H1 (cell line): ENCODE measurements around the gene CTIF. TPM values are rescaled to one million over a fixed set of nuclear protein-coding genes. Genes with fewer than 3 reads are reported as not detected.

Experiments
- CTCF ChIA-PET: fragments of 300-600 bp; sonication (Branson Sonifier 250); formaldehyde crosslinking; loops from one replicate; lab custom pipeline; 2021; ENCODE audit not compliant: partially characterized antibody; lab: Charles Lee
- POLR2A ChIA-PET: fragments of 300-600 bp; sonication (Branson Sonifier 250); formaldehyde crosslinking; loops from one replicate; lab custom pipeline; 2021; ENCODE audit warnings: inconsistent platforms; ENCODE audit not compliant: partially characterized antibody; lab: Charles Lee
- DNase-seq, 2 experiments: peaks; one replicate each; pipeline versions ENCODE4 v3.0.0 to v3.0.0-alpha.2; 2010 to 2022; ENCODE audit warnings: low spot score in 2 of 2, low read depth in 1 of 2, mixed read lengths in 1 of 2
- FAIRE-seq: peaks from 2 replicates; lab custom pipeline; 2011; peaks lifted over from hg19 to GRCh38; lab: Jason Lieb, UNC
- H2AFZ ChIP-seq: 2 replicates; pipeline ENCODE4 v1.8.1; 2012; ENCODE audit warnings: low read length, inconsistent platforms
- H2AK5ac ChIP-seq: 2 replicates; pipeline ENCODE4 v1.6.1; 2013; ENCODE audit warnings: low read depth, low read length
- H2BK120ac ChIP-seq: replicated peaks from 2 replicates; pipeline ENCODE3; 2013; ENCODE audit warnings: low read depth, low read length, inconsistent platforms
- H2BK12ac ChIP-seq: 2 replicates; pipeline ENCODE4 v1.6.1; 2013; ENCODE audit warnings: low read depth, low read length
- H2BK15ac ChIP-seq: 2 replicates; pipeline ENCODE4 v1.6.1; 2013; ENCODE audit warnings: low read length
- H2BK20ac ChIP-seq: 2 replicates; pipeline ENCODE4 v1.6.1; 2013; ENCODE audit warnings: low read length
- H2BK5ac ChIP-seq: 2 replicates; pipeline ENCODE4 v1.6.1; 2013; ENCODE audit warnings: low read depth, low read length
- H3K14ac ChIP-seq: 2 replicates; pipeline ENCODE4 v1.6.1; 2013; ENCODE audit warnings: inconsistent platforms; ENCODE audit not compliant: insufficient read length
- H3K18ac ChIP-seq: 2 replicates; pipeline ENCODE4 v1.6.1; 2013; ENCODE audit warnings: low read length; ENCODE audit errors: extremely low read depth
- H3K23ac ChIP-seq: 2 replicates; pipeline ENCODE4 v1.6.1; 2013; ENCODE audit warnings: inconsistent platforms; ENCODE audit not compliant: insufficient read length
- H3K23me2 ChIP-seq: 2 replicates; pipeline ENCODE4 v1.6.1; 2013; ENCODE audit warnings: low read depth, low read length
- H3K27ac ChIP-seq: 2 replicates; pipeline ENCODE4 v1.6.1; 2011; ENCODE audit warnings: low read depth, low read length, inconsistent platforms
- H3K27me3 ChIP-seq, 4 experiments: replicated peaks in 1 of 4; 1 replicate in 1 of 4; 2 replicates in 3 of 4; pipeline versions ENCODE4 v1.6.1 to v1.8.1; 2011 to 2013; ENCODE audit warnings: low read length in 3 of 4, mild to moderate bottlenecking in 3 of 4, inconsistent platforms in 2 of 4, mixed read lengths in 2 of 4, moderate library complexity in 1 of 4; ENCODE audit not compliant: control insufficient read depth in 3 of 4, insufficient read depth in 3 of 4; ENCODE audit errors: extremely low read depth in 1 of 4
- H3K36me3 ChIP-seq, 4 experiments: 2 replicates each; pipeline versions ENCODE4 v1.6.1 to v1.8.1; 2011 to 2013; ENCODE audit warnings: mild to moderate bottlenecking in 4 of 4, low read length in 3 of 4, moderate library complexity in 2 of 4, control low read depth in 1 of 4, inconsistent platforms in 1 of 4; ENCODE audit not compliant: insufficient read depth in 4 of 4, control insufficient read depth in 2 of 4
- H3K4ac ChIP-seq: replicated peaks from 2 replicates; pipeline ENCODE3; 2013; ENCODE audit warnings: low read length, low read depth, mixed read lengths, inconsistent platforms; ENCODE audit not compliant: insufficient read length
- H3K4me1 ChIP-seq, 4 experiments: replicated peaks in 1 of 4; 1 replicate in 1 of 4; 2 replicates in 3 of 4; pipeline versions ENCODE4 v1.6.1 to v1.8.1; 2011 to 2013; ENCODE audit warnings: low read length in 3 of 4, inconsistent platforms in 2 of 4, mixed read lengths in 1 of 4; ENCODE audit not compliant: insufficient read depth in 4 of 4, control insufficient read depth in 3 of 4
- H3K4me2 ChIP-seq, 2 experiments: 2 replicates each; pipeline versions ENCODE4 v1.6.1 to v1.8.1; 2011 to 2013; ENCODE audit warnings: low read depth in 2 of 2, low read length in 2 of 2, control low read depth in 1 of 2, inconsistent platforms in 1 of 2, mild to moderate bottlenecking in 1 of 2; ENCODE audit not compliant: insufficient read depth in 1 of 2
- H3K4me3 ChIP-seq, 4 experiments: fragments of 200-600, 300-600 bp in 1 of 4; sonication (generic), shearing (Covaris generic), sonication (Bioruptor Twin) in 1 of 4; 2 replicates each; pipeline versions ENCODE4 v1.5.1 to v1.8.1; 2011 to 2016; ENCODE audit warnings: low read length in 4 of 4, low read depth in 3 of 4, control low read depth in 2 of 4, inconsistent platforms in 2 of 4, mild to moderate bottlenecking in 2 of 4, mixed read lengths in 1 of 4, moderate library complexity in 1 of 4; ENCODE audit not compliant: insufficient read depth in 2 of 4; ENCODE audit errors: extremely low read depth in 1 of 4
- H3K56ac ChIP-seq: replicated peaks from 2 replicates; pipeline ENCODE3; 2013; ENCODE audit warnings: low read depth, mild to moderate bottlenecking, mixed read lengths, low read length, inconsistent platforms; ENCODE audit not compliant: insufficient read length
- H3K79me1 ChIP-seq: 2 replicates; pipeline ENCODE4 v1.6.1; 2013; ENCODE audit warnings: low read depth, low read length, control low read depth
- H3K79me2 ChIP-seq, 2 experiments: 2 replicates each; pipeline versions ENCODE4 v1.6.1 to v1.8.1; 2012 to 2013; ENCODE audit warnings: low read length in 2 of 2, mild to moderate bottlenecking in 2 of 2, inconsistent platforms in 1 of 2; ENCODE audit not compliant: insufficient read depth in 2 of 2, control insufficient read depth in 1 of 2
- H3K9ac ChIP-seq, 4 experiments: replicated peaks in 1 of 4; 1 replicate in 1 of 4; 2 replicates in 3 of 4; pipeline versions ENCODE4 v1.6.1 to v1.8.1; 2011 to 2013; ENCODE audit warnings: low read depth in 3 of 4, low read length in 3 of 4, control low read depth in 2 of 4, mild to moderate bottlenecking in 2 of 4, moderate library complexity in 2 of 4, inconsistent platforms in 1 of 4; ENCODE audit errors: extremely low read depth in 1 of 4
- H3K9me3 ChIP-seq, 2 experiments: 2 replicates each; pipeline versions ENCODE4 v1.6.1 to v1.8.1; 2012 to 2013; ENCODE audit warnings: mild to moderate bottlenecking in 2 of 2, moderate library complexity in 2 of 2, control low read depth in 1 of 2, inconsistent platforms in 1 of 2, low read depth in 1 of 2, low read length in 1 of 2, mixed read lengths in 1 of 2; ENCODE audit not compliant: insufficient read depth in 2 of 2
- H4K20me1 ChIP-seq, 2 experiments: replicated peaks in 1 of 2; 2 replicates each; pipeline versions ENCODE3 to v1.8.1; 2011 to 2013; ENCODE audit warnings: inconsistent platforms in 2 of 2, low read length in 2 of 2, mild to moderate bottlenecking in 1 of 2; ENCODE audit not compliant: insufficient read depth in 2 of 2, control insufficient read depth in 1 of 2
- H4K5ac ChIP-seq: 2 replicates; pipeline ENCODE4 v1.6.1; 2013; ENCODE audit warnings: low read length, low read depth, mixed read lengths, inconsistent platforms; ENCODE audit not compliant: insufficient read length
- H4K8ac ChIP-seq: 2 replicates; pipeline ENCODE4 v1.8.0; 2013; ENCODE audit warnings: mild to moderate bottlenecking, moderate library complexity, low read length, inconsistent platforms; ENCODE audit not compliant: insufficient read depth; ENCODE audit errors: extremely low read depth
- H4K91ac ChIP-seq: replicated peaks from 2 replicates; pipeline ENCODE3; 2013; ENCODE audit warnings: low read length, mixed read lengths, inconsistent platforms; ENCODE audit not compliant: insufficient read length
- NANOG ChIP-seq: IDR thresholded peaks from 2 replicates; pipeline ENCODE4 v1.6.1; 2011; ENCODE audit warnings: low read length, low read depth, mild to moderate bottlenecking, inconsistent platforms; ENCODE audit not compliant: insufficient read depth, poor library complexity, severe bottlenecking
- TBP ChIP-seq: IDR thresholded peaks from 2 replicates; pipeline ENCODE4 v1.6.1; 2011; ENCODE audit warnings: low read depth, low read length, improper control_type of control experiment
- WGBS, 2 experiments: shearing (Covaris generic) in 1 of 2; methylation state at CpG; one replicate each; pipeline versions ENCODE4 v1.1.6 to v1.1.7; 2013 to 2015; ENCODE audit warnings: low lambda C conversion rate in 2 of 2, mixed read lengths in 2 of 2, inconsistent platforms in 1 of 2, low coverage in 1 of 2, missing lambda C conversion rate in 1 of 2; ENCODE audit not compliant: insufficient replicate concordance in 2 of 2, insufficient coverage in 1 of 2, insufficient read length in 1 of 2; ENCODE audit errors: extremely low coverage in 1 of 2, missing lambda C conversion rate in 1 of 2; 5-methylcytosine and 5-hydroxymethylcytosine counted together
- polyA plus RNA-seq, 7 experiments: library from polyadenylated mRNA; depleted of rRNA in 3 of 7; stranded (reverse) in 5 of 7; unstranded in 2 of 7; fragments of >200 nt in 5 of 7; fragments of 200-250 nt in 2 of 7; gene quantifications; 1 replicate in 5 of 7; 2 replicates in 1 of 7; 4 replicates in 1 of 7; pipeline versions ENCODE4 v1.2.1 to v1.2.3, GENCODE V29; 2011 to 2013; ENCODE audit warnings: missing spikeins in 2 of 7, mixed read lengths in 2 of 7
- total RNA-seq: library from RNA; stranded (reverse); fragmentation: NEBNext Ultra II Directional; extraction: Animal tissue kit (Norgen Biotek cat#: 25700); gene quantifications from 2 replicates; pipeline ENCODE4 v1.2.1, GENCODE V29; 2021
- TF ChIP-seq, protein P1 (sequence below): IDR thresholded peaks from 2 replicates; pipeline ENCODE4 v1.6.1; 2012; ENCODE audit warnings: inconsistent platforms
- TF ChIP-seq, protein P2 (sequence below): IDR thresholded peaks from 2 replicates; pipeline ENCODE4 v1.6.1; 2012; ENCODE audit warnings: inconsistent platforms

CTIF gene
- total and polyA plus RNA-seq, 2 of the 8 experiments (the other 6 are each of a cell fraction or from before 2014, with no cell fraction given) = 9.0 to 17.8 TPM

DNA sequence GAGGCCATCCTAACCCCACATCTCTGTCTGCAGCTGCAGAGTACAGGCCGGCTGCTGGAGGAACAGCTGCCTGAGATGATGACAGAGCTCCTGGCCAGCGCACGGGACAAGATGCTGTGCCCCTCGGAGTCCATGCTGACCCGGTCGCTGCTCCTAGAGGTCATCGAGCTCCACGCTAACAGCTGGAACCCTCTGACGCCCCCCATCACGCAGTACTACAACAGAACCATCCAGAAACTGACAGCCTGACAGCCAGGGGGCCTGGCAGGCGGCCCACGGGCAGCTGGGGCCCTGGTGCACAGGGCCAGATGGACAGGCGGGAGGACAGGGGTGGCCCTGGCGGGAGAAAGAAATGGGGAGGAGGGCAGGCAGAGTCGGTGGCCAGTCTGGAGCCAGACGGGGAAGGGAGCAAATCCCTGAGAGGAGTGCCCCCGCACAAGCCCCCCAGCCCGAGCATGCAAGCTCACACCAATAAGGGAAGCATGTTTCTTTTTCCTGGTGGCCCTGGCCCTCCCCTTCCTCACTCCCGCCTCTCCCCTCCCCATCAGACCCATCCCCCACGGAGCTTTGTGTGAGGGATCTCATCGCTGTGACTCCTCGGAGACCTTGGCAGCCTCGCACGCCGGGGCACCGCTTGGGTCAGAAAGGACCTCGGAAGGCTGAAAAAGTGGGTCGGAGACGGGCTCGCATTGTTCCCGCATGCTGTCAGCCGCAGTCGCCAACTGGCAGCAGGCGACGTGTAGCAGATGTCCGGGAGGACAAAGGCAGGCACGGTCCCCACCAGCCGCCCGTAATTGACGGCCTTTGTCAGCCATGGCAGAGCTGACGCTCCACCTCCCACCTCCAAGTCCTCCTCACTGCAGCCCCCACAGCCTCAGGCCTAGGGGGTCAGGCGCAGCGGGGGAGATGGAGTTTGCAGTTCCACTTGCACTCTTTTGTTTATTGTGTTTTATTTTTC is 320.8 kb downstream of the CTIF start:
- DNase-seq = peak in 1 of 2 experiments; percentile 66
- Histone ChIP-seq H3K23ac (no peak overlapping the region), H4K8ac (peak overlapping the region; percentile 63), H2BK12ac (peak overlapping the region; percentile 96), H2BK5ac (peak overlapping the region; percentile 53; the same call in 1 of the 2 replicates), H3K79me2 (no peaks in the 10 kb centered on the region), H3K56ac (no peak overlapping the region), H3K18ac (peak overlapping the region; percentile 44), H3K4me1 (peaks cover 0 to 29% (median 22%) of the 10 kb centered on the region in 4 experiments; a peak in 6 of 7 replicates), H3K36me3 (no peaks in the 10 kb centered on the region), H3K9ac (no peak overlapping the region; a peak in 1 of 7 replicates), H3K9me3 (no peaks in the 10 kb centered on the region), H4K5ac (peak overlapping the region; percentile 34), H2BK120ac (peak overlapping the region; percentile 24), H3K4ac (peak overlapping the region; percentile 65), H3K4me2 (peak overlapping the region; percentile 5 to 35; a peak in 3 of 4 replicates), H3K23me2 (no peaks in the 10 kb centered on the region), H4K91ac (peak overlapping the region; percentile 82), H3K4me3 (peak overlapping the region in 1 of 4 experiments; percentile 15; a peak in 1 of 8 replicates), H2AFZ (no peak overlapping the region), H4K20me1 (no peaks in the 10 kb centered on the region), H3K27ac (no peak overlapping the region), H2BK15ac (peak overlapping the region; percentile 81), H3K14ac (no peak overlapping the region), H3K79me1 (no peaks in the 10 kb centered on the region), H3K27me3 (no peaks in the 10 kb centered on the region), H2BK20ac (peak overlapping the region; percentile 72), H2AK5ac (0 out of 2 replicates have a peak overlapping the region, but pooled peaks have one; percentile 25)
- CTCF ChIA-PET = interaction anchor here (0.6 to 3.7 kb wide), 24 partner anchors 10 to 477 kb away, joined by 3 to 24 read pairs (median 4); no protein-coding TSS in a partner anchor
- FAIRE-seq = no peak
- TF ChIP-seq, protein P1, sequence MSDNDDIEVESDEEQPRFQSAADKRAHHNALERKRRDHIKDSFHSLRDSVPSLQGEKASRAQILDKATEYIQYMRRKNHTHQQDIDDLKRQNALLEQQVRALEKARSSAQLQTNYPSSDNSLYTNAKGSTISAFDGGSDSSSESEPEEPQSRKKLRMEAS = peak; percentile 59; the same call in 1 of the 2 replicates
- peak; percentile 38; the same call in 1 of the 2 replicates for TF ChIP-seq TBP
- TF ChIP-seq, protein P2, sequence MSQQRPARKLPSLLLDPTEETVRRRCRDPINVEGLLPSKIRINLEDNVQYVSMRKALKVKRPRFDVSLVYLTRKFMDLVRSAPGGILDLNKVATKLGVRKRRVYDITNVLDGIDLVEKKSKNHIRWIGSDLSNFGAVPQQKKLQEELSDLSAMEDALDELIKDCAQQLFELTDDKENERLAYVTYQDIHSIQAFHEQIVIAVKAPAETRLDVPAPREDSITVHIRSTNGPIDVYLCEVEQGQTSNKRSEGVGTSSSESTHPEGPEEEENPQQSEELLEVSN = peak; percentile 23; the same call in 1 of the 2 replicates
- TF ChIP-seq NANOG = no peak
- WGBS, 2 experiments = 62% methylated on average over 35 of the region's 43 CpGs; no CpG with 5 or more reads in 1 of the 2 experiments
- POLR2A ChIA-PET = interaction anchor here (1.1 to 2.5 kb wide), 6 partner anchors 9 to 92 kb away, joined by 3 to 6 read pairs (median 4); no protein-coding TSS in a partner anchor
